ENCODE measurements around the gene FAM156B.
"Not testable (repeated sequence)": the region's sequence is repeated elsewhere in the genome, so short reads cannot be mapped to it uniquely, and the experiment has no call there.

The FAM156B gene, protein sequence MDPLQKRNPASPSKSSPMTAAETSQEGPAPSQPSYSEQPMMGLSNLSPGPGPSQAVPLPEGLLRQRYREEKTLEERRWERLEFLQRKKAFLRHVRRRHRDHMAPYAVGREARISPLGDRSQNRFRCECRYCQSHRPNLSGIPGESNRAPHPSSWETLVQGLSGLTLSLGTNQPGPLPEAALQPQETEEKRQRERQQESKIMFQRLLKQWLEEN

DNA sequence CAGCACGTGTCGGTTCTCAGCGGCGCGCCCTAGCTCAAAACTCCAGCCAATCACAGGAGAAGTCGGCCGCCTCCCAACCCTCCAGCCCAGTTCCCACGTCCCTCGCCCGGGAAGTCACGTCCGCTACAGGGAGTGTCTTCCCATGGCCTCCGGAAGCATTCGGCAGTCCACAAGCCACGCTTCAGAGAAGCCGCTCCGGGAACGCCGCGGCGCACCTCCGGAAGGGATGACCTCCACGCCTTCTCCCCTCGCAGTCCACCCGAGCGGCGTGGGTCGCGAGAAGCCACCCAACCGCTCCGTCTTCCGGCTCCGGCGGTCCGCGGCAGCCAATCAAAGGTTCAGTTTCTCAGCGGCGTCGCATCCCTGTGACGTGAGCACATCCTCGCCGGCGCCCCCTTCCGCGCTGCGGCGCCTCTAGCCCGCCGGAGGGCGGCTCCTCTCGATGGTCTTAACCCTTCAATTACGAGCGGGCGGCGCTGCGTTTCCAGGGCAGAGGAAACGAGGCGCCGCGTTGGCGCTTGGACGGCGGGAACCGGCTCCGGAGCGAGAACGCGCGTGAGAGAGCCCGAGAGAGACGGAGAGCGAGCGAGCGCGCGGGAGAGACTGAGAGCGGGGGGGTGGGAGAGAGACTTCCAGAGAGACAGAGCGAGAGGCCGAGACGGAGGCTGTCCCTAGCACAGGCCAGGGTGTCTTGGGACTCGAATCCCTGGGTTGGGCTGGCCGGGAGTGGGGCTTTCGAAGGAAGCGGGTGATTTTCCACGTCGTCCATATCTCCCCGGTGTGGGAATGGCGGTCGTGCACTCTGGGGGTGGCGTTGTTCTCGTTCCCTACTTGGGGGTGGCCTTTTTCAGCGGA lies at the start of gene FAM156B:
TSS of gene FAM156B (plus strand) at position 476 of the 855 bp plus-strand sequence. CDS start 9,896 bp downstream, outside the sequence.
- not testable (repeated sequence) for DNase-seq (ENCODE audit: low read depth, low spot score); H3K36me3 ChIP-seq (ENCODE audit: insufficient read depth, low read length); H3K9me3 ChIP-seq (ENCODE audit: low read depth, low read length); H3K4me3 ChIP-seq; H3K27ac ChIP-seq; H3K9ac ChIP-seq (ENCODE audit: insufficient read length)

DNA sequence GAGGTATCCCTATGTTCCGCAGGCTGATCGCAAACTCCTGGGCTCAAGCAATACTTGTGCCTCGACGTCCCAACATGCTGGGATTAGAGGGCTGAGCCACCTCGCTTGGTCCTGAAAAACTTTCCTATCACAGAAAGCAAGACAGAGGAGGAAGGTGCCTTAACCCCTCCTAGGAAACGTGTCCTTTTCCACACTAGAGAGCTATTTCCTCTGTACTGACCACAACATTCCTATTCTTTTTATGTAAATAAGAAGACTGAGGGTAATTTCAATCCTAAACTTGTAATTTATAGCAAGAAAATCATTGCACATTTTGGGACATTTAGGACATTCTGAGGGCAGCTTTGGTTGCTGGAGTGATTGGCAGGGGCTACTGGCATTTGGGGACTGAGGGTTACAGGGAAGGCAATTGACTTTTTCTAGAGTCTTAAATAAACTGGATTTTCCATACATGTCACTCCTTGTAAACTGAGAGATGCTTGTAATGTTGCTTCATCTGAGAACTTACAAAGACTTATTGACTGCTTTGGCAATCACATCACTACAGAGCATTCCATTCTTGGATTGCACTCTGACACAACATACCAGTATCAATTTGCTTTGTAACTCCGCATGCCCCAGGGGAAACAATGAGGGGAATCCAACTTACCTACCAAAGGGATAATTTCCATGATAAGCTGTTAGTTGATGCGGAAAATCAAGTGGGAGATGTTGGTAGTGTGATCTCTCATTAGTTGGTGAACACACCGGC lies 44.8 kb upstream of the FAM156B start:
- Histone ChIP-seq H3K9ac (ENCODE audit: insufficient read length) (no peak overlapping the region), H3K4me3 (no peak overlapping the region), H3K9me3 (ENCODE audit: low read depth, low read length) (no peaks in the 10 kb centered on the region), H3K27ac (no peak overlapping the region), H3K36me3 (ENCODE audit: insufficient read depth, low read length) (no peaks in the 10 kb centered on the region)
- no peak for DNase-seq (ENCODE audit: low read depth, low spot score)
- TF ChIP-seq FOXP2 (optimal IDR thresholded peaks at IDR 0.05; ENCODE audit: control extremely low read depth, extremely low read length, insufficient read depth), result no peak
- no peak for TF ChIP-seq POLR2AphosphoS5 (IDR thresholded peaks at IDR 0.05; ENCODE audit: borderline replicate concordance, low read depth, low read length)
- TF ChIP-seq EZH2 (IDR thresholded peaks at IDR 0.05), result no peak

DNA sequence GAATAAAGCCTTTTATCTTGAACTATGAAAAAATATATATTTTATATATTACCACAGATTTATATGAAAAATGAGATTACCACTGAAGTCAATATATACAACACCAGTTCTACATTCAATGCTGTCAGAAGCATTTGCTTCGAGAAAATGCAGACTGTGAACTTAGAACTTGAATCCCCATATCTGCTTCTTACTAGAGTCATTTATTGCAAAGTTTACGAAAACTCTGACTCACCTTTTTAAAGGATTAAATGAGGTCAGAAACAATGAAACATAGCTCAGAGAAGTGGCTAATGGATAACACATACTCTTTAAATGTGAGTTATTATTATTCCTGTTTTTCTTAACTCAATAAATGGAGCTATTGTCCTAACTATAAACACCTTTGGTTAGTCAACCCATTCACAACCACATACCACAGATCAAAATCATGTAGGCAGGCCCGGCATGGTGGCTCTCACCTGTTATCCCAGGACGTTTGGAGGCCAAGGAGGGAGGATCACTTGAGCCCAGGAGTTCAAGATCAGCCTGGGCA lies 40.1 kb upstream of the FAM156B start:
- not testable (repeated sequence) for H3K27ac ChIP-seq; H3K9ac ChIP-seq (ENCODE audit: insufficient read length); H3K4me3 ChIP-seq; DNase-seq (ENCODE audit: low read depth, low spot score); H3K9me3 ChIP-seq (ENCODE audit: low read depth, low read length); H3K36me3 ChIP-seq (ENCODE audit: insufficient read depth, low read length)

DNA sequence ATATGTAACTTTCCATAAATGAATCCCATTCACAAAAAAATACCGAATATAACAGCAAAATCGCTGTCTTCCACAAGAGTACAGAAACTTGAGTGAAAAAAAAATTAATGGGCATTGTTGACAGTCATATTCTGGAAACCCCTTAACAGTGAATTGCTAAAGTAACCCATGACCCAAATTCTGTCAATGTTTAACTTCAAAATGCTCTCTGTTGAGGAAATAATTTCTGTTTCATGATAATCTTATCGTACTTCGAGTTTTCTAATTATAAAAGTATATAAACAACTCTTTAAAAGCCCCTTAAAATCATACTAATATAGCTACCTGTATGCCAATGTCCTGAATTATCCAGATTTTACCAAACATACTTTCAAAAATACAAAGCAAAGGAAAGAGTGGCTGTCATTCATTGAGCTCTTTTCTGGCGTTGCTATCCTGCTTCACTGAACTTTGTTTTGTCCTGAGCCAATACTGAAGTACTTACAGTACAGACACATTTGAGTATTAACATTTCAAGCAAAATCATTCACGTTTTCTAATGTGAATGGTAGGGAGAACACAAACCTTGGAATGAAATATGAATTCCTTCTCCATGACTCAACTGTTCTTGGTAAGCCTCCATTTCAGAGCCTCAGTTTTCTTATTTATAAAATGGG lies 31.7 kb upstream of the FAM156B start:
- TF ChIP-seq EZH2 (IDR thresholded peaks at IDR 0.05) (no peak), FOXP2 (optimal IDR thresholded peaks at IDR 0.05; ENCODE audit: control extremely low read depth, extremely low read length, insufficient read depth) (no peak), POLR2AphosphoS5 (IDR thresholded peaks at IDR 0.05; ENCODE audit: borderline replicate concordance, low read depth, low read length) (no peak)
- no peak for DNase-seq (ENCODE audit: low read depth, low spot score)
- Histone ChIP-seq H3K27ac (no peak overlapping the region), H3K9me3 (ENCODE audit: low read depth, low read length) (no peaks in the 10 kb centered on the region), H3K9ac (ENCODE audit: insufficient read length) (no peak overlapping the region), H3K36me3 (ENCODE audit: insufficient read depth, low read length) (no peaks in the 10 kb centered on the region), H3K4me3 (no peak overlapping the region)

DNA sequence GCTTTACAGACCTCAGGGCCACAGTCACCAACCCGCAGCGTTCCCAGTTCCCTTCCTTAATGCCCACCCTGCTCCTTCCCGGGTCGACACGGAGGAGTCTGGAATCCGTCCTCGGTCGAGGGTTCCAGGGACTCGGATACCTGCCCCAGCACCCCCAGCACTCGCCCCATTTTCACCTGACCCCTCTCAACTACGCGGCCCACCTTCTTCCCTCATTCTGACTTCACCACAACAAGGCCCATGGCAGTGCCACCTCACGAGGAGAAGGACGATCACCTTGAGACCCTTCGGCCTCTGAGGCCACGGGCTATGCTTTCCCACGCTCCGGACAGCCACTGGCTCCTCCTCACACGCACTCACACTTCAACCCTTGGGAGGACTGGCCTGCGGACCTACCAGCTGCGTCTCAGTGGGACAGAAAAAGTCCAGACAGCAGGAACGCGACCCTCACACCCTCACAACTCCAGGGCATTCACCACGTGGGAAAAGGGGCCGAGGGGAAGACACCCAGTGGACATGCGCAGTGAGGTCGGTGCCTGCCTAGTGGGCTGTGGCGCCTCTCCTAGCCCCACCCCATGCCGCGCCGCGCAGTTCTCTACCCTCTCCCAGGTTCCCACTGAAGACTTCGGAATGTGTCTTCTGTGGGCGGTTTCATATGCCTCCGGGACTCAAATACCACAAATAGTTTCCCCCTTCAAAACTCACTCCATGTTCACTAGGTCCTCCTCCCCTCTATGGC lies 29.4 kb upstream of the FAM156B start, which contains the start of gene XAGE3:
TSS of gene XAGE3 (minus strand) at position 474 of the 739 bp plus-strand sequence. CDS start 950 bp downstream, outside the sequence.
- H3K9ac ChIP-seq (ENCODE audit: insufficient read length), result no peak within 1 kb of the TSS
- no peak for TF ChIP-seq EZH2 (IDR thresholded peaks at IDR 0.05)
- TF ChIP-seq FOXP2 (optimal IDR thresholded peaks at IDR 0.05; ENCODE audit: control extremely low read depth, extremely low read length, insufficient read depth), result no peak
- no peak for TF ChIP-seq POLR2AphosphoS5 (IDR thresholded peaks at IDR 0.05; ENCODE audit: borderline replicate concordance, low read depth, low read length)
- DNase-seq (ENCODE audit: low read depth, low spot score), result no peak
- H3K9me3 ChIP-seq (ENCODE audit: low read depth, low read length), result no peaks in the 10 kb centered on the region
- no peak within 1 kb of the TSS for H3K4me3 ChIP-seq
- H3K36me3 ChIP-seq (ENCODE audit: insufficient read depth, low read length), result no peaks in the 10 kb centered on the region
- no peak within 1 kb of the TSS for H3K27ac ChIP-seq

DNA sequence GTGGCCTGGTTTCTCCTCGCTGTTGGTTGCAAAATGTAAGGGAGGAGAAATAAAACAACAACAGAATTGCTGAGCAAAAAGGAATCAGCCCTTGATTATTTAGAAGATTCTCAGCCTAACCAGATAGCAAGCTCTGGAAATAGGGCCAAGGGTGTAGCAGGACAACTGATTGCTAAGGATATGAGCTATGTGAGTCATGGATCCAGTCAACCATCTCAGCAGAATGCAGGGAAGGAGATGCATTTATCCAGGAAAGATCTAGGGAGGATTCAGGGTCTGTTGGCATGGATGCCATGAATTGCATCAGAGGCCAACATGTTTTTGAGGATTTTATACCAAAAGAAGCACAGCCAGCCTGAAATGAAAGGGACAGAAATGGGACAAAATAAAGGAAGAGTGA lies 27.1 kb upstream of the FAM156B start:
- no peak overlapping the region for H3K4me3 ChIP-seq
- no peaks in the 10 kb centered on the region for H3K36me3 ChIP-seq (ENCODE audit: insufficient read depth, low read length)
- TF ChIP-seq EZH2 (IDR thresholded peaks at IDR 0.05), result no peak
- TF ChIP-seq FOXP2 (optimal IDR thresholded peaks at IDR 0.05; ENCODE audit: control extremely low read depth, extremely low read length, insufficient read depth), result no peak
- no peak for TF ChIP-seq POLR2AphosphoS5 (IDR thresholded peaks at IDR 0.05; ENCODE audit: borderline replicate concordance, low read depth, low read length)
- no peak overlapping the region for H3K9ac ChIP-seq (ENCODE audit: insufficient read length)
- H3K27ac ChIP-seq, result no peak overlapping the region
- no peaks in the 10 kb centered on the region for H3K9me3 ChIP-seq (ENCODE audit: low read depth, low read length)
- DNase-seq (ENCODE audit: low read depth, low spot score), result no peak

DNA sequence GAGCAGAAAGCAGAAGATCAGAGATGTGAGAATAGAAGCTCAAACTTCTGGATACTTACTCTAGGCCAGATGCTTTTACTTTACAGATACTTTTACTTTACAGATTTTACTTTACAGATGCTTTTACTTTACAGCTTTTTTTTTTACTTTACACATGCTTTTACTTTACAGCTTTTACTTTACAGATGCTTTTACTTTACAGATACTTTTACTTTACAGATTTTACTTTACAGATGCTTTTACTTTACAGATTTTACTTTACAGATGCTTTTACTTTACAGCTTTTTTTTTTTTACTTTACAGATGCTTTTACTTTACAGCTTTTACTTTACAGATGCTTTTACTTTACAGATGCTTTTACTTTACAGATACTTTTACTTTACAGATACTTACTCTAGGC lies 23.3 kb upstream of the FAM156B start:
- H3K9ac ChIP-seq (ENCODE audit: insufficient read length); DNase-seq (ENCODE audit: low read depth, low spot score): not testable (repeated sequence)

DNA sequence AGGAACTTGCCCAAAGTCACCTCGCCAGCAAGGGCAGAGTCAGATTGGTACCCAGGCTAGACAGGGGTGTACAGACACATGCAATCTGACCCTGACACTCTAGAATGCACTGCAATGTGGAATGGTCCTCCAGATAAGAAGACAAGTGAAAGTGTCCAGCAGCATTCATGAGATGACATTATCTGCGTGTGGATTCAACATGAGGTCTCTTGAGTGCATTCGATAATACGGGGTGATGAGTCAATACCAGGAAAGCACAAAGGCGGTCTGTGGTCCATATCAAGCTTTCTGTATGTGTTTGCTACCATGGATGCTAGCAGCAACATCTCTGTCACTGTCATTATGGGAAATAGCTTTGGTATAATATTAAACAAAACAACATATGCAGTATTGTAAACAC lies 22.5 kb upstream of the FAM156B start:
- H3K4me3 ChIP-seq, result no peak overlapping the region
- TF ChIP-seq POLR2AphosphoS5 (IDR thresholded peaks at IDR 0.05; ENCODE audit: borderline replicate concordance, low read depth, low read length) (no peak), FOXP2 (optimal IDR thresholded peaks at IDR 0.05; ENCODE audit: control extremely low read depth, extremely low read length, insufficient read depth) (no peak), EZH2 (IDR thresholded peaks at IDR 0.05) (no peak)
- H3K27ac ChIP-seq, result no peak overlapping the region
- DNase-seq (ENCODE audit: low read depth, low spot score), result no peak
- no peaks in the 10 kb centered on the region for H3K9me3 ChIP-seq (ENCODE audit: low read depth, low read length)
- H3K9ac ChIP-seq (ENCODE audit: insufficient read length), result no peak overlapping the region
- no peaks in the 10 kb centered on the region for H3K36me3 ChIP-seq (ENCODE audit: insufficient read depth, low read length)

More for the DNA sequence above, 23.3 kb upstream of the FAM156B start:
- H3K9me3 ChIP-seq (ENCODE audit: low read depth, low read length); H3K36me3 ChIP-seq (ENCODE audit: insufficient read depth, low read length); H3K27ac ChIP-seq; H3K4me3 ChIP-seq: not testable (repeated sequence)

DNA sequence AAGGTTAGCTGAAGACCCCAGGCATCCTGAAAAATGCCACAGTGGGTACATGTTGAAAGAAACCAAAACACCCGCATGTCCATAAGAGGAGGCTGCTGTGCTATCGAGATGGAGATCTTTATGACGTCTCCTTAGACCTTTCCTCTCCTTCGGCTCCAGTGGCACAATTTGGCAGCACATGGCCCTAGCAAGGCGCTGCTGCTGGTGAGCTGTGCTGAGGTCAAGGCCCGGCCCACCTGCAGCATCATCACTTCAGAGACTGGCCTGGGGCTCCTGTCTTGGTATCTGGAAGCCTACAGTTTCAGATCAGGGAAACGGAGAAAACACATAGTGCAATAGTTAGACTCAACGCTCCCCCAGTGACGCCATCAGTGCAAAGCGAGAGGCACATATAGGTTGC lies 21.7 kb upstream of the FAM156B start:
- H3K9me3 ChIP-seq (ENCODE audit: low read depth, low read length); H3K4me3 ChIP-seq; H3K36me3 ChIP-seq (ENCODE audit: insufficient read depth, low read length); DNase-seq (ENCODE audit: low read depth, low spot score); H3K9ac ChIP-seq (ENCODE audit: insufficient read length); H3K27ac ChIP-seq: not testable (repeated sequence)

DNA sequence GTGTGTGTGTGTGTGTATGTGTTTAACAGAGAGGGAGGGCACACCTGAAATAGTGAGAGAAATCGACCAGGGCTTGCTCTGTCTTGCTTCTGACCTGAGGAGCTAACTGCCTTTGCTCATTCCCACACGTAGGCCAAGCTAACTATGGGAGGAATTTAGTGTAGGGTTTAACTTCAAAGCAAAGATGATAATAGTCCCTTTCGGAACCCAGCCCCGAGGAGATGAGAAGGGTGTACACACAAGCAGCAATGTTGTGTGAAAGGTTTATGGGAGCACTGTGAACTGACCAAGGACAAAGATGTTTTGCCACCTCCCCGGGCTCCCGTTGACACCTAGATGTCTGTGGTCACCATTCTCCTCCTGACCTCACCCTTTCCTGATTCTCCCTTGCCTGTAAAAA lies 20.7 kb upstream of the FAM156B start:
- H3K9me3 ChIP-seq (ENCODE audit: low read depth, low read length); DNase-seq (ENCODE audit: low read depth, low spot score); H3K27ac ChIP-seq; H3K9ac ChIP-seq (ENCODE audit: insufficient read length); H3K4me3 ChIP-seq; H3K36me3 ChIP-seq (ENCODE audit: insufficient read depth, low read length): not testable (repeated sequence)

DNA sequence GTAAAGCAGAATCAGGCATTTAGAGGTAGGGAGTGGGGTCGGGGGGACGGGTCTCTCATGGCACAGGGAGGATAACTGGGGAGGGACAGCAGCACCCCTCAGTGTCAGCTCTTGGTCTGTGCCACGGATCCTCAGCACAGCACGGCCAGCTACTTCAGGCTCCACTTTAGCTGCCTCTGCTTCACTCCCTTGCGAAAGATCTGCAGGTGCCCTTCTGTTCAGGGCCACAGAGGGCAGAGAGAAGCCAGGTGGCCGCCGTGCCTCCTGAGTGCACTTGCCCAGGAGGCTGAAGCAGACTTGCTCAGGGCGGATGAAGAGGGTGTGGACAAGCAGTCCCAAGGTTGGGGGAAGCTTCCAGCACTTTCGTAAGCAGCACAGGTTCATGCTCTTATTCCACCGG lies 9.7 kb upstream of the FAM156B start:
- not testable (repeated sequence) for DNase-seq (ENCODE audit: low read depth, low spot score); H3K36me3 ChIP-seq (ENCODE audit: insufficient read depth, low read length); H3K9me3 ChIP-seq (ENCODE audit: low read depth, low read length); H3K9ac ChIP-seq (ENCODE audit: insufficient read length); H3K27ac ChIP-seq; H3K4me3 ChIP-seq
